Measurements from ENCODE around the gene ZNF622.

ZNF622 gene

DNA sequence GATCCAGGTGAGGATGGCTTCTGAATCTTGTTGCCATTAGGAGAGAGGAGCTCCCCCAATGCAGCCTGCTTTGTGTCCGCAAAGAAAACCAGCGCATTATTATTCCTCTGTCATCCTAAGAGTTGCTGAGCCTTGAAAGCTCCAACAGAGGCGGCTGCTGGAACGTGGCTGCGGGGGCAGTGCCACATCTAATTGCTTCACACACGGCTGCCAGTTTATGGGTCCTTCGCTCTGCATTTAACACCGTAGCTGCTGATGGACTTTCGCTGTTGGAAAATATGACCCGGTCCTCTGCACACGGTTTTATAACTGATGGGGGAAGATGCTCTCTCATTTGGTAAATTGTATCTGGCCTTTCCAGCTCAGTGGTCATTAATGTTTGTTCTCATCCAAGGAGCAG is 38.0 kb downstream of the ZNF622 start:
- H3K4me3 ChIP-seq (replicated peaks in 1 of 2; ENCODE audit: low read depth in 2 of 2, low read length in 2 of 2): no peak overlapping the region
- DNase-seq (ENCODE audit: low read depth in 2 of 2): no peak
- TF ChIP-seq, protein P1, sequence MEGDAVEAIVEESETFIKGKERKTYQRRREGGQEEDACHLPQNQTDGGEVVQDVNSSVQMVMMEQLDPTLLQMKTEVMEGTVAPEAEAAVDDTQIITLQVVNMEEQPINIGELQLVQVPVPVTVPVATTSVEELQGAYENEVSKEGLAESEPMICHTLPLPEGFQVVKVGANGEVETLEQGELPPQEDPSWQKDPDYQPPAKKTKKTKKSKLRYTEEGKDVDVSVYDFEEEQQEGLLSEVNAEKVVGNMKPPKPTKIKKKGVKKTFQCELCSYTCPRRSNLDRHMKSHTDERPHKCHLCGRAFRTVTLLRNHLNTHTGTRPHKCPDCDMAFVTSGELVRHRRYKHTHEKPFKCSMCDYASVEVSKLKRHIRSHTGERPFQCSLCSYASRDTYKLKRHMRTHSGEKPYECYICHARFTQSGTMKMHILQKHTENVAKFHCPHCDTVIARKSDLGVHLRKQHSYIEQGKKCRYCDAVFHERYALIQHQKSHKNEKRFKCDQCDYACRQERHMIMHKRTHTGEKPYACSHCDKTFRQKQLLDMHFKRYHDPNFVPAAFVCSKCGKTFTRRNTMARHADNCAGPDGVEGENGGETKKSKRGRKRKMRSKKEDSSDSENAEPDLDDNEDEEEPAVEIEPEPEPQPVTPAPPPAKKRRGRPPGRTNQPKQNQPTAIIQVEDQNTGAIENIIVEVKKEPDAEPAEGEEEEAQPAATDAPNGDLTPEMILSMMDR (IDR thresholded peaks at IDR 0.05; ENCODE audit: low read depth, low read length): no peak

DNA sequence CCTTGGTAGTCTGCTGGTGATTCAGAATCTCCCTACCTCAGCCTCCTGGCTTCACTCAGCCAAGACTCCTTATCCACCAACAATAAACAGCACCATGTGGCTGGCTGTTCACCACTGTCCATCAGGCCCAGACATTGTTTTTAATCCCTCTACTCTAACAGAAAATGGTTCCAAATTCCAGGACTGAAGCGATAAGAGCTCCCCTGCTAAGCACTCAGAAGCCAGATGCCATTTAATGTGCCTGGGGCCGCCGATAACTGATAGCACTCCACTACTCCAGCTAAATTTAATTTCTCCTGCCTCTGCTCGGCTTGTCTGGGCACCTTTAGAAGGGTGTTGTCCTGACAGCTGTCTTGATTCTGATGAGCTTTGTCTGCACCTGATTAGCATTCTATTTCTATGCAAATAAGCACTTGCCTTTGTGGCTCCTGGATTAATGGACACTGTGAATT is 47.1 kb downstream of the ZNF622 start:
- no peak for DNase-seq (ENCODE audit: low read depth in 2 of 2)
- TF ChIP-seq, protein P1 (IDR thresholded peaks at IDR 0.05; ENCODE audit: low read depth, low read length): no peak
- H3K4me3 ChIP-seq (replicated peaks in 1 of 2; ENCODE audit: low read depth in 2 of 2, low read length in 2 of 2): no peak overlapping the region

DNA sequence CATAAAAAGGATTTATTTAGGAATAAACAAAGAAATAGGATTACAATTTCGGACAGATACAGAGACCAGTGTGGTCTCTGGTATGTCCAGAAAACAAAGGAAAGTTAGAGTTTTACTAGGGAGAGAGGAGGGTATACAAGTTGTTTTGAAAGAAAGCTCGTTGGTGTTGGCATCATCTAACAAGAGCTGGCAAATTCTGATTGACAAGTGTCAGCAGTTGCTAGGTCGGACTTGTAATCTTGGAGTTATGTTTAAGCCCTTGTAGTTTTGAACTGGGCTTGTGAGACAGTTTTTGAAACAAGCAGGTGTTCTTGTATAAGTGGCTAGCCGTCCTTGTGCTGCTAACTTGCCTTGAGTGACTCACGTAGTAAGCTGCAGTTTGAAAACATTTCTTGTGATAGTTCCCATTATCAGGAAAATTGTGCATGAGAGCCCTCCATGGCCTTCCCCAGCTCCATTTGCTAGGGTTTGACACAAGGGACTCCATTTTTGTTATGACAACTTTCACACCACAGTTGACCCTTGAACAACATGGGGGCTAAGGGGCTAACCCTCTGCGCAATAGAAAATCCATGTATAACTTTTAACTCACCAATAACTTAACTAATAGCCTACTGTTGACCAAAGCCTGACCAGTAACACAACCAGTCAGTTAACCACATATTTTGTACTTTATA is 48.1 kb downstream of the ZNF622 start:
- TF ChIP-seq, protein P1 (IDR thresholded peaks at IDR 0.05; ENCODE audit: low read depth, low read length): no peak
- no peak overlapping the region for H3K4me3 ChIP-seq (replicated peaks in 1 of 2; ENCODE audit: low read depth in 2 of 2, low read length in 2 of 2)
- no peak for DNase-seq (ENCODE audit: low read depth in 2 of 2)

DNA sequence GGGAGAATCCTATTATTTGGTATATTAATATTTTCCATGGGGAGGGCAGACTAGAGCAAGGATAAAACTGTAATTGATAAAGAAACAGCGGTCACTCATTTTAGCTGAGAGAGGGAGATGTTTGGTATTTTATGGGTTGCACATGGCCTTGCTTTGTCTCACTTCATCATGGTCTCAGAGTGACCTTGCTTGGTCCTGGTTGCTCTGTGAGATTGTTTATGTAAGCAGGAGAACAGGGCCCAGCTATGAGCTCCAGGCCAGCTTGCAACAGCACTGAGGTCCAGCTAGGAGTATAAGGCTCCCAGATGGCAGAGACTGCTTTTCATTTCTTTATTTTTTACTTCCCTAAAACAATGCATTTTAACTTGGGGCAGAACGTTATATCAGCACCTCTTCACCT is 50.7 kb downstream of the ZNF622 start:
- TF ChIP-seq, protein P1 (IDR thresholded peaks at IDR 0.05; ENCODE audit: low read depth, low read length): no peak
- no peak overlapping the region for H3K4me3 ChIP-seq (replicated peaks in 1 of 2; ENCODE audit: low read depth in 2 of 2, low read length in 2 of 2)
- DNase-seq (ENCODE audit: low read depth in 2 of 2): no peak

DNA sequence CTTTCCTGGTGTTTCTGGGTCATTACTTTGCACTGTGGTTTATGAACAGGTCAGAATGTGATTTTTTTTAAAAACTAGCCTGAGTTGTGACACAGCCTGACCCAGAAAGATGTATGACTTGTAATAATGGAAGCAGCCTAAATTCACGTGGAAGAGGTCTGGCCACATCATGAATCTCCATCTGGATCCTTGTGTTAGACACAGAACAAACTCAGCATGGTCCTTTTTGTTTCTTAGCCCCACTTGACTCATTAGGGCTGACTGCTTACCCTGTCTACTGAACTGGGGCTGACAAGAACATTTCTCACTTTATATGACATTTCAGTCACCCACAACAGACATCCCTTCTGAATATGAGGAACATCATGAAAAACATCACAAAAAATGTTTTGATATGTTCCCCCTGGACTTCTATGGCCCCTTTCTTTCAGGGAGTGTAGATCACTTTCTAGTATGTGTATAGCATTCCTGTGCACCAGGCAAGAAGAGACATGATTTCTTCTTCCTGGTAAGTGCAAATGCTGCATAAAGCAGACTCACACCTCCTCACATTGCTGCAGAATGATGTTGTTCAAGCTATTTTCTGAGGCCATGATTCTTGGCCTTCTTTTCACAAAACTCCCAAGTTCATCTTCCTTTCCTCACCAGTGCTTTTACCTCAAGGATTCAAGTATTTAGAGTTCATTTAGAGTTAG is 52.3 kb downstream of the ZNF622 start:
- no peak for DNase-seq (ENCODE audit: low read depth in 2 of 2)
- TF ChIP-seq, protein P1 (IDR thresholded peaks at IDR 0.05; ENCODE audit: low read depth, low read length): no peak
- H3K4me3 ChIP-seq (replicated peaks in 1 of 2; ENCODE audit: low read depth in 2 of 2, low read length in 2 of 2): no peak overlapping the region

DNA sequence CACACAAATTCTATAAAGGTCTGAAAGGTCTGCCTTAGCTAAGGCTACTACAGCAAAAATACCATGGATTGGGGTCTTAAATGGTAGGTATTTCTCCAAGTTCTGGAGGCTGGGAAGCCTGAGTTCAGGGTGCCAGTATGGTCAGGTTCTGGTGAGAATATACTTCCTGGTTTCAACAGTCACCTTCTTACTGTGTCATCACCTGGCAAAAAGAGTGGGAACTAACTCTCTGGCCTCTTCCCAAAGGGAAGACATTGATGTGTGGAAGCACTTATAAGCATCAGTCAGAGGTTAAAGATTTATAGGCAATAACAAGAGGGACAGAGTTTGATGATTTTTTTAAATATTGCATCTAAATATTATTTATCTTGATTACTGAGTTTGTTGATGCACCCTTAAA is 53.0 kb downstream of the ZNF622 start:
- no peak for DNase-seq (ENCODE audit: low read depth in 2 of 2)
- H3K4me3 ChIP-seq (replicated peaks in 1 of 2; ENCODE audit: low read depth in 2 of 2, low read length in 2 of 2): no peak overlapping the region
- TF ChIP-seq, protein P1 (IDR thresholded peaks at IDR 0.05; ENCODE audit: low read depth, low read length): no peak
